HEK293 (cell line): ENCODE measurements around the gene SULT1C3.

Experiments
- ATF2 ChIP-seq: fragments of 450-650 bp; formaldehyde crosslinking; IDR thresholded peaks from 2 replicates; pipeline ENCODE4 v1.5.1; 2016; ENCODE audit warnings: missing biosample characterization, missing genetic modification characterization, low read depth
- CTCF ChIP-seq: fragments of 450-650 bp; formaldehyde crosslinking; IDR thresholded peaks from 2 replicates; pipeline ENCODE4 v1.5.1; 2016; ENCODE audit warnings: missing biosample characterization, missing genetic modification characterization
- HIC1 ChIP-seq: fragments of 450-650 bp; formaldehyde crosslinking; IDR thresholded peaks from 2 replicates; pipeline ENCODE4 v1.5.1; 2016; ENCODE audit warnings: missing biosample characterization, missing genetic modification characterization
- KLF16 ChIP-seq: fragments of 450-650 bp; formaldehyde crosslinking; IDR thresholded peaks from 2 replicates; pipeline ENCODE4 v1.5.1; 2017; ENCODE audit warnings: missing biosample characterization, missing genetic modification characterization
- PRDM6 ChIP-seq: fragments of 450-650 bp; formaldehyde crosslinking; IDR thresholded peaks from 2 replicates; pipeline ENCODE4 v1.5.1; 2017; ENCODE audit warnings: missing biosample characterization, missing genetic modification characterization
- SCRT1 ChIP-seq: fragments of 450-650 bp; formaldehyde crosslinking; IDR thresholded peaks from 2 replicates; pipeline ENCODE4 v1.5.1; 2016; ENCODE audit warnings: missing biosample characterization, missing genetic modification characterization, borderline replicate concordance
- ZBTB11 ChIP-seq: fragments of 450-650 bp; formaldehyde crosslinking; conservative IDR thresholded peaks from 2 replicates; pipeline ENCODE4 v1.5.1; 2016; ENCODE audit warnings: low read depth, missing biosample characterization, missing genetic modification characterization
- ZNF18 ChIP-seq: fragments of 450-650 bp; formaldehyde crosslinking; IDR thresholded peaks from 2 replicates; pipeline ENCODE4 v1.5.1; 2016; ENCODE audit warnings: missing biosample characterization, missing genetic modification characterization
- ZNF274 ChIP-seq, 2 experiments: fragments of 200-500 bp in 1 of 2; fragments of 450-650 bp in 1 of 2; sonication (Bioruptor generic) in 1 of 2; formaldehyde crosslinking in 1 of 2; IDR thresholded peaks; 2 replicates each; pipeline versions ENCODE4 v1.5.1 to v1.6.1; 2014 to 2016; ENCODE audit warnings: borderline replicate concordance in 1 of 2, inconsistent platforms in 1 of 2, low read length in 1 of 2, missing biosample characterization in 1 of 2, missing genetic modification characterization in 1 of 2
- ZNF416 ChIP-seq: fragments of 450-650 bp; formaldehyde crosslinking; IDR thresholded peaks from 2 replicates; pipeline ENCODE4 v1.5.1; 2016; ENCODE audit warnings: missing biosample characterization, missing genetic modification characterization
- ZNF561 ChIP-seq: fragments of 450-650 bp; IDR thresholded peaks from 2 replicates; pipeline ENCODE4 v1.5.1; 2018; ENCODE audit warnings: missing biosample characterization, missing genetic modification characterization, borderline replicate concordance

- no peak for TF ChIP-seq ZNF561 (tag by site-specific recombination)
- TF ChIP-seq CTCF = no peak
- TF ChIP-seq ATF2 (tag by site-specific recombination) = no peak
- no peak for TF ChIP-seq ZNF416 (tag by site-specific recombination)
- TF ChIP-seq ZNF274 (IDR thresholded peaks at IDR 0.05; ENCODE audit: low read length) = no peak
- no peak for TF ChIP-seq ZNF274 (tag by site-specific recombination; IDR thresholded peaks at IDR 0.05; ENCODE audit: borderline replicate concordance)
- no peak for TF ChIP-seq HIC1 (tag by site-specific recombination)
- no peak for TF ChIP-seq KLF16 (tag by site-specific recombination)
- no peak for TF ChIP-seq ZBTB11 (tag by site-specific recombination)
- TF ChIP-seq PRDM6 (tag by site-specific recombination) = no peak
- TF ChIP-seq ZNF18 (tag by site-specific recombination) = no peak
- no peak for TF ChIP-seq SCRT1
These were observed 40.7 kb downstream of the SULT1C3 start for GRCh38 chr2:108280466-108280865.
